Measurements from ENCODE around the gene CASP10. TPM values are rescaled to one million over a fixed set of nuclear protein-coding genes. Genes with fewer than 3 reads are reported as not detected.
"Not testable (repeated sequence)": the region's sequence is repeated elsewhere in the genome, so short reads cannot be mapped to it uniquely, and the experiment has no call there.

The CASP10 gene
- total RNA-seq, 1 donor from 2014 or later = 12.7 TPM

DNA sequence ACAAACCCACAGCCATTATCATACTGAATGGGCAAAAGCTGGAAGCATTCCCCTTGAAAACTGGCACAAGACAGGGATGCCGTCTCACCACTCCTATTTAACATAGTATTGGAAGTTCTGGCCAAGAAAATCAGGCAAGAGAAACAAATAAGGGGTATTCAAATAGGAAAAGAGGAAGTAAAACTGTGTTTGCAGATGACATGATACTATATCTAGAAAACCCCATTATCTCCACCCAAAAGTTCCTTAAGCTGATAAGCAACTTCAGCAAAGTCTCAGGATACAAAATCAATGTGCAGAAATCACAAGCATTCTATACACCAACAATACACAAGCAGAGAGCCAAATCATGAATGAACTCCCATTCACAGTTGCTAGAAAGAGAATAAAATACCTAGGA, 14.4 kb upstream of the CASP10 start:
- peaks cover 53% of the 10 kb centered on the region for H3K36me3 Mint-ChIP-seq (ENCODE audit: low read depth)
- DNase-seq; H3K4me1 Mint-ChIP-seq; H3K27ac Mint-ChIP-seq; H3K27me3 Mint-ChIP-seq; H3K4me3 Mint-ChIP-seq; H3K9me3 Mint-ChIP-seq; intact Hi-C loops (cut with micrococcal nuclease): not testable (repeated sequence)

GRCh38 chr2:201171259-201171814, 11.6 kb upstream of the CASP10 start:
- no peak for DNase-seq
- H3K27me3 Mint-ChIP-seq = no peaks in the 10 kb centered on the region
- no peak overlapping the region for H3K27ac Mint-ChIP-seq
- intact Hi-C loops (cut with micrococcal nuclease) = loop anchor here (10.0 kb wide), 1 partner anchor 597 kb away; no protein-coding TSS in a partner anchor
- H3K36me3 Mint-ChIP-seq (ENCODE audit: low read depth) = peaks cover 30% of the 10 kb centered on the region
- no peak overlapping the region for H3K4me3 Mint-ChIP-seq
- H3K4me1 Mint-ChIP-seq = peaks cover 7% of the 10 kb centered on the region
- peaks cover 3% of the 10 kb centered on the region for H3K9me3 Mint-ChIP-seq

DNA sequence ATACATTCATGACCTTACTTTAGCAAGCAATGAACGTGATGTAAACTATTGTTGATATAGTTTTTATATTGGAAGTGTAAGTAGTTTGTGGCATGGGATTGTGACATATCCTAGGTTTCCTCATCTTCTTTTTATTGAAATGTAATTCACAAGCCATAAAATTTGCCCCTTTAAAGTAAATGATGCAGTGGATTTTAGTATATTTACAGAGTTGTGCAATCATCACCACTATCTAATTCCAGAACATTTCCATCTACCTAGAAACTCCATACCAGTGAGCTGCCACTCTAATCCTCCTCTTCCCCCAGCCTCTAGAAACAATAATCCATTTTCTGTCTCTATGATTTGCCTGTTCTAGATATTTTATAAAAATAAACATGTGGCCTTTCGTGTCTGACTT, 10.7 kb upstream of the CASP10 start:
- H3K27me3 Mint-ChIP-seq = no peaks in the 10 kb centered on the region
- H3K9me3 Mint-ChIP-seq = peaks cover 3% of the 10 kb centered on the region
- DNase-seq = no peak
- H3K4me1 Mint-ChIP-seq = peaks cover 9% of the 10 kb centered on the region
- no peak overlapping the region for H3K27ac Mint-ChIP-seq
- no peak overlapping the region for H3K4me3 Mint-ChIP-seq
- peaks cover 22% of the 10 kb centered on the region for H3K36me3 Mint-ChIP-seq (ENCODE audit: low read depth)
- intact Hi-C loops (cut with micrococcal nuclease) = loop anchor here (10.0 kb wide), 1 partner anchor 597 kb away; no protein-coding TSS in a partner anchor

DNA sequence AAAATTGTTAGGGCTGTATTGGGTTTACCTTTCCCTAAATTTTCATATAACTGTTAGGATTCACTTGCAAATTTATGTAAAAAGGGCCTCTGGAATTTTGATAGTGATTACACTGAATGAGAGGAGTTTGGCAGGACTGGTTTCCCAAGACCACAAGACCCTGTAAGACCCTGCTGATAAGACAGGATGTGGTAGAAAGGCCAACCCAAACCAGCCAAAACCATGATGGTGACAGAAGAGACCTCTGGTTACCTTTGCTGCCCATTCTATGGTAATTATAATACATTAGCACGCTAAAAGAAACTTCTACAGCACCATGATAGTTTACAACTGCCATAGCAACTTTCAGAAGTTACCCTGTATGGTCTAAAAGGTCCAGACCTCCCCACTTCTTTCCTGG, 8.3 kb upstream of the CASP10 start:
- intact Hi-C loops (cut with micrococcal nuclease) = loop anchor here (5.0 to 10.0 kb wide), 2 partner anchors 102 to 600 kb away; partner anchors contain the start of genes HYCC2 and NDUFB3
- no peaks in the 10 kb centered on the region for H3K27me3 Mint-ChIP-seq
- peaks cover 13% of the 10 kb centered on the region for H3K4me1 Mint-ChIP-seq
- no peaks in the 10 kb centered on the region for H3K9me3 Mint-ChIP-seq
- no peak overlapping the region for H3K4me3 Mint-ChIP-seq
- H3K27ac Mint-ChIP-seq = no peak overlapping the region
- DNase-seq = no peak
- peaks cover 2% of the 10 kb centered on the region for H3K36me3 Mint-ChIP-seq (ENCODE audit: low read depth)

DNA sequence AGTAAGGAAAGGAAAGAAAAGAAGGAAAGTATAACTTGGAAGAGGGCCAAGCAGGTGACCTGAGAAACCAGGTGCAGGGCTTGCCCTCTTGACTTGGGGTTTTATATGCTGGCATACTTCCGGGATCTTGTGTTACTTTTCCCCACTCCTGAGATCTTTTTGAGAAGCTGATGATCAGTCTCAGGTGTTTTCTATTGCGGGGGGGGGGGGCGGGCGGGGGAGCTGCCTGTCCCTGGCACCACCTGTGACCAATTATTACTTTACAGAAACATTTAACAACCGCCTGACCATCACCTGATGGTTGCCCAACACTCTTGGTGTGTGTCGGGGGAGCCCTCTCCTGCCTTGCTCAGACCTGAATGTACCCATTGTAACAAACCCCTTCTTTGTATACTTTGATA, 6.9 kb upstream of the CASP10 start:
- no peaks in the 10 kb centered on the region for H3K27me3 Mint-ChIP-seq
- no peaks in the 10 kb centered on the region for H3K36me3 Mint-ChIP-seq (ENCODE audit: low read depth)
- peaks cover 19% of the 10 kb centered on the region for H3K4me1 Mint-ChIP-seq
- intact Hi-C loops (cut with micrococcal nuclease) = loop anchor here (2.0 to 10.0 kb wide), 3 partner anchors 104 to 601 kb away; partner anchors contain the start of genes HYCC2 and NDUFB3
- no peak overlapping the region for H3K4me3 Mint-ChIP-seq
- H3K9me3 Mint-ChIP-seq = no peaks in the 10 kb centered on the region
- no peak overlapping the region for H3K27ac Mint-ChIP-seq
- DNase-seq = no peak

GRCh38 chr2:201180010-201180409, 2.9 kb upstream of the CASP10 start:
- intact Hi-C loops (cut with micrococcal nuclease) = loop anchor here (5.0 kb wide), 1 partner anchor 368 kb away; the partner anchor contains the start of gene BZW1
- Mint-ChIP-seq H3K36me3 (ENCODE audit: low read depth) (peaks cover 3% of the 10 kb centered on the region), H3K27me3 (no peaks in the 10 kb centered on the region), H3K4me3 (no peak overlapping the region), H3K4me1 (peaks cover 36% of the 10 kb centered on the region), H3K9me3 (no peaks in the 10 kb centered on the region), H3K27ac (no peak overlapping the region)
- no peak for DNase-seq

DNA sequence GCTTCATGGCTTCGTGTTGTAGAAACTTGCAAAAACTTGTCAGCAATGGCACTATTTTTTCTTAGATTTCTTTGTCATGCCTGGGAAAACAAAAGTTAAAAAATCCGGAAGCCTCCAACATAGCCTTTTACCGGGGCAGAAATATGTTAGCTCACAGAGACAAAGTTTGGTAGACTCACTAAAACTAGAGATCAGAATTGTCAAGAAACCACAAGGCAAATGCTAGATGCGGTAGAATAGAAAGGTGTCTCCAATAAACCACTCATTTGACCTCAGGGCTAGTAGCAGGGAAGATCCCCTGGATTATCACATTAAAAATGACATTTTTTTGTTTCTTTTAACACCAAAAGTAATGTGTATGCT, 405 bp downstream of the CASP10 start:
- H3K4me1 Mint-ChIP-seq = peaks cover 52% of the 10 kb centered on the region
- intact Hi-C loops (cut with micrococcal nuclease) = loop anchor here (1.0 to 5.0 kb wide), 6 partner anchors 49 to 849 kb away; partner anchors contain the start of genes BZW1, FZD7 and ORC2
- H3K4me3 Mint-ChIP-seq = peak overlapping the region; percentile 98
- peak; percentile 66 for DNase-seq
- H3K36me3 Mint-ChIP-seq (ENCODE audit: low read depth) = peaks cover 24% of the 10 kb centered on the region
- peaks cover 4% of the 10 kb centered on the region for H3K9me3 Mint-ChIP-seq
- H3K27me3 Mint-ChIP-seq = no peaks in the 10 kb centered on the region
- peak overlapping the region; percentile 92 for H3K27ac Mint-ChIP-seq

DNA sequence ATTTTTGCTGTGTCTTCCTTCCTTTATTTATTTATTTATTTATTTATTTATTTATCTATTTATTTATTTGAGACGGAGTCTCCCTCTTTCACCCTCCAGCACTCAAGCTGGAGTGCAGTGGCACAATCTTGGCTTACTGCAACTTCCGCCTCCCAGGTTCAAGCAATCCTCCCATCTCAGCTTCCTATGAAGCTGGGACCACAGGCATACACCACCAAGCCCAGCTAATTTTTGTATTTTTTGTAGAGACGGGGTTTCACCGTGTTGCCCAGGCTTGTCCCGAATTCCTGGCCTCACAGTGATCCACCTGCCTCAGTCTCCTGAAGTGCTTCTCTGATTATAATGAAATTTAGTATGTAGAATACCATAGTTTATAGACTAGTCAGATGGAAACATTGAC, 894 bp downstream of the CASP10 start:
- intact Hi-C loops (cut with micrococcal nuclease) = loop anchor here (1.0 to 5.0 kb wide), 9 partner anchors 10 to 849 kb away; partner anchors contain the start of genes BZW1, FZD7 and ORC2
- peak overlapping the region; percentile 98 for H3K4me3 Mint-ChIP-seq

GRCh38 chr2:201184248-201184647, 1.3 kb downstream of the CASP10 start:
- Mint-ChIP-seq H3K4me3 (peak overlapping the region; percentile 98), H3K27ac (peak overlapping the region; percentile 95), H3K36me3 (ENCODE audit: low read depth) (peaks cover 32% of the 10 kb centered on the region), H3K4me1 (peaks cover 55% of the 10 kb centered on the region)
- intact Hi-C loops (cut with micrococcal nuclease) = loop anchor here (1.0 to 5.0 kb wide), 4 partner anchors 10 to 372 kb away; partner anchors contain the start of gene BZW1
- H3K27me3 Mint-ChIP-seq, H3K9me3 Mint-ChIP-seq: not testable (repeated sequence)
- DNase-seq = peak; percentile 68

More for the DNA sequence above, 894 bp downstream of the CASP10 start:
- H3K9me3 Mint-ChIP-seq, H3K27me3 Mint-ChIP-seq: not testable (repeated sequence)
- peak overlapping the region; percentile 95 for H3K27ac Mint-ChIP-seq
- H3K36me3 Mint-ChIP-seq (ENCODE audit: low read depth) = peaks cover 28% of the 10 kb centered on the region
- H3K4me1 Mint-ChIP-seq = peaks cover 55% of the 10 kb centered on the region
- peak; percentile 70 for DNase-seq

DNA sequence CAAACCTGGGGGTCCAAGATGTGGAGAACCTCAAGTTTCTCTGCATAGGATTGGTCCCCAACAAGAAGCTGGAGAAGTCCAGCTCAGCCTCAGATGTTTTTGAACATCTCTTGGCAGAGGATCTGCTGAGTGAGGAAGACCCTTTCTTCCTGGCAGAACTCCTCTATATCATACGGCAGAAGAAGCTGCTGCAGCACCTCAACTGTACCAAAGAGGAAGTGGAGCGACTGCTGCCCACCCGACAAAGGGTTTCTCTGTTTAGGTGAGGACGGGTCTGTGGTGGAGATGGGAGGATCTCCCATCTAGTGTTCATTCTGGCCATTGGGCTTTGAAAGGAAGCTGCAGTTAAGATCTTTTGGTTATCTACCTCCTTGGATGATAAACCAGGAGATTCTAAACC, 2.9 kb downstream of the CASP10 start:
- Mint-ChIP-seq H3K4me1 (peaks cover 55% of the 10 kb centered on the region), H3K36me3 (ENCODE audit: low read depth) (peaks cover 43% of the 10 kb centered on the region), H3K9me3 (peaks cover 4% of the 10 kb centered on the region), H3K27ac (peak overlapping the region; percentile 79), H3K4me3 (peak overlapping the region; percentile 98), H3K27me3 (no peaks in the 10 kb centered on the region)
- intact Hi-C loops (cut with micrococcal nuclease) = loop anchor here (2.0 kb wide), 1 partner anchor 27 kb away; no protein-coding TSS in a partner anchor
- peak; percentile 61 for DNase-seq

- Mint-ChIP-seq H3K4me3 (peak overlapping the region; percentile 48), H3K4me1 (peaks cover 63% of the 10 kb centered on the region), H3K27me3 (no peaks in the 10 kb centered on the region), H3K9me3 (peaks cover 4% of the 10 kb centered on the region), H3K36me3 (ENCODE audit: low read depth) (peaks cover 49% of the 10 kb centered on the region), H3K27ac (no peak overlapping the region)
- DNase-seq = no peak
- intact Hi-C loops (cut with micrococcal nuclease) = no loop called here
Observed at GRCh38 chr2:201186982-201187381, 4.0 kb downstream of the CASP10 start.

GRCh38 chr2:201188449-201188848, 5.5 kb downstream of the CASP10 start:
- no peak for DNase-seq
- Mint-ChIP-seq H3K27me3 (no peaks in the 10 kb centered on the region), H3K36me3 (ENCODE audit: low read depth) (peaks cover 58% of the 10 kb centered on the region), H3K9me3 (peaks cover 4% of the 10 kb centered on the region), H3K4me1 (peaks cover 64% of the 10 kb centered on the region), H3K27ac (no peak overlapping the region), H3K4me3 (no peak overlapping the region)
- intact Hi-C loops (cut with micrococcal nuclease) = no loop called here

DNA sequence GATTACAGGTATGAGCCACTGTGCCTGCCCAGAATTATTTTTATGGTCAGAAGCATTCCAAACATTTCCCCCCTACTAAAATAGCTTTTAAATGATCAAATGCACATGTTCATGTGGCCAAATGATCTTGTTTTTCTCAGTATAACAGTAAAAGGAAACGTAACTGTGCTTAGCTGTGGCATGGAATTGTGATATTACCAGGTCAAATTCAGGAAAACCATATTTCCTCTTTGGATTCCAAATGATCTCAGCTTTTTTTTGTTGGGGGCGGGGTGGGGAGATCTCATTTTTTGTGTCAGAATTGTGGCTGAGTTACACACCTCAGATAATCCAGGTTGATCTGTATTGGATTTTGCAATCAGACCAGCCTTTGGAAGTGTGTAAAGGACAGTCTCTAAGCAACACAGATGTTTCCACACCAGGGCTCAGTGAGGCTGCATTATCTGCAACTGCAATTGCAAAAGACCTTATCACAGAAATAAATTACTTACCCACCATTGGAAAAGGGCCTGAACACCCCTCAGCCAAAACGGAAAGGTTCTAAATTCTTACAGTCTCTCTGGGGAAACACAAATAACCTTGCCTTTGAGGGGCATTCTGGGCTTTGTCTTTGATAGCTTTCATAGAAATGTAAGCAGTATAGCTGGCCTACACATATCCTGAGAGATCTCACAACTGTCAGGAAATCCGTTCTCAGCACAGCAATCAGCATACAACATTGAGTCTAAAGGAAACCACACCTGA, 8.4 kb downstream of the CASP10 start:
- Mint-ChIP-seq H3K9me3 (peaks cover 4% of the 10 kb centered on the region), H3K4me1 (peaks cover 57% of the 10 kb centered on the region), H3K4me3 (peak overlapping the region; percentile 60), H3K27ac (peak overlapping the region; percentile 56), H3K36me3 (ENCODE audit: low read depth) (peaks cover 70% of the 10 kb centered on the region), H3K27me3 (no peaks in the 10 kb centered on the region)
- intact Hi-C loops (cut with micrococcal nuclease) = no loop called here
- DNase-seq = peak; percentile 76

DNA sequence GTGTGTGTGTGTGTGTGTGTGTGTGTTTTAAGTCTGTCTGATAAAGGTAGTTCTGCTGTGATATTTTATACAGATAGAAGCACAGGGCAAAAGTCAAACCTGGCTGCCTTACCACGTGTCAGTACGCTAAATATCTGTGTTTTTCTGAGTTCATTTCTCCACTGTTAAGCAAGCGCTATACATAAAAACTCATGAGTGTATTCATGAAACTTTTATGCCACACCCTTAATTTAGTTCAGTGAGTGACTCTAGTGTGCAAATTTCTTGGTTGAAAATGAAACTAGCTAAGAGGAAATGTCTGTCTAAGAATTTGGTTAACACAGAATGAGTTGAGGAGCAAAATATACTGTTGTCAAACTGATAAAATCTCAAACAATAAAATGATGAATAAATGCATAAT, 11.2 kb downstream of the CASP10 start:
- no peaks in the 10 kb centered on the region for H3K27me3 Mint-ChIP-seq
- intact Hi-C loops (cut with micrococcal nuclease) = loop anchor here (1.0 kb wide), 2 partner anchors 10 to 18 kb away; no protein-coding TSS in a partner anchor
- peaks cover 66% of the 10 kb centered on the region for H3K36me3 Mint-ChIP-seq (ENCODE audit: low read depth)
- peak overlapping the region; percentile 52 for H3K27ac Mint-ChIP-seq
- peaks cover 44% of the 10 kb centered on the region for H3K4me1 Mint-ChIP-seq
- no peaks in the 10 kb centered on the region for H3K9me3 Mint-ChIP-seq
- H3K4me3 Mint-ChIP-seq = peak overlapping the region; percentile 73
- peak; percentile 65 for DNase-seq

All from activated CD4-positive, alpha-beta T cell treated with anti-CD3 and anti-CD28 coated beads, Interleukin-2, amount 10 ng/mL, durations not matched to agents 24 days and 14 days (primary cell).